Mesendoderm (in vitro differentiated cells): ENCODE data around the gene NPL.

ENCODE experiments used
- DNase-seq: peaks from one replicate; pipeline ENCODE4 v3.0.0; 2013
- H2AK5ac ChIP-seq: 2 replicates; pipeline ENCODE4 v1.6.1; 2013; ENCODE audit warnings: low read length, inconsistent platforms
- H2BK120ac ChIP-seq: 2 replicates; pipeline ENCODE4 v1.6.1; 2013; ENCODE audit warnings: low read depth, mild to moderate bottlenecking, low read length, moderate library complexity, mixed read lengths
- H2BK15ac ChIP-seq: replicated peaks from 2 replicates; pipeline ENCODE4 v1.6.1; 2013; ENCODE audit warnings: low read depth, mild to moderate bottlenecking, moderate library complexity
- H2BK5ac ChIP-seq: 2 replicates; pipeline ENCODE4 v1.6.1; 2013; ENCODE audit warnings: low read length, inconsistent platforms
- H3K18ac ChIP-seq: 2 replicates; pipeline ENCODE4 v1.6.1; 2013; ENCODE audit warnings: mild to moderate bottlenecking, low read length, mixed read lengths
- H3K23ac ChIP-seq: one replicate; pipeline ENCODE4 v1.6.1; 2013; ENCODE audit warnings: low read length
- H3K27ac ChIP-seq: 2 replicates; pipeline ENCODE4 v1.5.1; 2013; ENCODE audit warnings: low read depth, mild to moderate bottlenecking, inconsistent platforms, low read length, moderate library complexity
- H3K27me3 ChIP-seq: 2 replicates; pipeline ENCODE4 v1.6.1; 2013; ENCODE audit warnings: low read length, control low read depth, mild to moderate bottlenecking, inconsistent platforms; ENCODE audit not compliant: insufficient read depth, poor library complexity
- H3K36me3 ChIP-seq: 2 replicates; pipeline ENCODE4 v1.6.1; 2013; ENCODE audit warnings: low read length, inconsistent platforms; ENCODE audit not compliant: control insufficient read depth, insufficient read depth
- H3K4ac ChIP-seq: one replicate; pipeline ENCODE4 v1.6.1; 2013; ENCODE audit warnings: low read depth, mild to moderate bottlenecking, low read length, moderate library complexity
- H3K4me1 ChIP-seq: 2 replicates; pipeline ENCODE4 v1.6.1; 2013; ENCODE audit warnings: low read depth, low read length, inconsistent platforms; ENCODE audit not compliant: control insufficient read depth
- H3K4me2 ChIP-seq: 2 replicates; pipeline ENCODE4 v1.6.1; 2013; ENCODE audit warnings: low read length
- H3K4me3 ChIP-seq: 2 replicates; pipeline ENCODE4 v1.5.1; 2013; ENCODE audit warnings: mild to moderate bottlenecking, low read length
- H3K56ac ChIP-seq: one replicate; pipeline ENCODE4 v1.6.1; 2013; ENCODE audit warnings: low read length
- H3K79me1 ChIP-seq: 2 replicates; pipeline ENCODE4 v1.6.1; 2013; ENCODE audit warnings: low read length, inconsistent platforms
- H3K79me2 ChIP-seq: 2 replicates; pipeline ENCODE4 v1.6.1; 2013; ENCODE audit warnings: mild to moderate bottlenecking, low read length; ENCODE audit not compliant: control insufficient read depth, insufficient read depth
- H3K9ac ChIP-seq: 2 replicates; pipeline ENCODE4 v1.6.1; 2013; ENCODE audit warnings: low read length, inconsistent platforms
- H4K5ac ChIP-seq: one replicate; pipeline ENCODE4 v1.6.1; 2013; ENCODE audit warnings: low read length
- H4K8ac ChIP-seq: one replicate; pipeline ENCODE4 v1.6.1; 2013; ENCODE audit warnings: low read depth, mild to moderate bottlenecking, control low read depth, low read length, moderate library complexity
- WGBS: extraction: QIAGEN DNeasy Blood & Tissue Kit; methylation state at CpG from one replicate; pipeline ENCODE4 v1.1.7; 2013; ENCODE audit warnings: low lambda C conversion rate, missing lambda C conversion rate; ENCODE audit not compliant: insufficient coverage; ENCODE audit errors: extremely low coverage; 5-methylcytosine and 5-hydroxymethylcytosine counted together

NPL gene

GRCh38 chr1:182754543-182755314 lies 34.8 kb upstream of the NPL start:
- H3K56ac ChIP-seq, result no peak overlapping the region
- no peak overlapping the region for H4K5ac ChIP-seq
- no peaks in the 10 kb centered on the region for H3K4me1 ChIP-seq
- H3K18ac ChIP-seq, result no peak overlapping the region
- DNase-seq, result no peak
- no peak overlapping the region for H4K8ac ChIP-seq
- no peak overlapping the region for H3K27ac ChIP-seq
- no peaks in the 10 kb centered on the region for H3K36me3 ChIP-seq
- H3K4me3 ChIP-seq, result no peak overlapping the region
- H3K27me3 ChIP-seq, result no peaks in the 10 kb centered on the region
- H3K79me2 ChIP-seq, result no peaks in the 10 kb centered on the region
- no peak overlapping the region for H2BK5ac ChIP-seq
- H3K23ac ChIP-seq, result no peak overlapping the region
- H3K4me2 ChIP-seq, result no peak overlapping the region
- no peak overlapping the region for H3K9ac ChIP-seq
- no CpG with 5 or more reads among the region's 4 CpGs for WGBS
- no peak overlapping the region for H3K4ac ChIP-seq
- H2BK15ac ChIP-seq, result no peak overlapping the region
- H2AK5ac ChIP-seq, result no peak overlapping the region
- H3K79me1 ChIP-seq, result no peaks in the 10 kb centered on the region
- H2BK120ac ChIP-seq, result no peak overlapping the region

- H3K56ac ChIP-seq, result no peak overlapping the region
Measured at GRCh38 chr1:182755632-182756031, 33.9 kb upstream of the NPL start.

GRCh38 chr1:182756423-182756822 lies 33.1 kb upstream of the NPL start:
- DNase-seq, result no peak
- Histone ChIP-seq H2BK120ac (no peak overlapping the region), H3K4me1 (no peaks in the 10 kb centered on the region), H3K36me3 (no peaks in the 10 kb centered on the region), H3K4me2 (no peak overlapping the region), H3K79me1 (no peaks in the 10 kb centered on the region), H3K4me3 (no peak overlapping the region), H3K79me2 (no peaks in the 10 kb centered on the region), H3K27me3 (no peaks in the 10 kb centered on the region), H3K9ac (no peak overlapping the region), H3K27ac (no peak overlapping the region), H3K4ac (no peak overlapping the region), H2BK5ac (no peak overlapping the region), H3K23ac (no peak overlapping the region), H2BK15ac (no peak overlapping the region), H3K56ac (no peak overlapping the region), H3K18ac (no peak overlapping the region), H2AK5ac (no peak overlapping the region), H4K8ac (no peak overlapping the region), H4K5ac (no peak overlapping the region)

More at GRCh38 chr1:182755632-182756031, 33.9 kb upstream of the NPL start:
- Histone ChIP-seq H2BK15ac (no peak overlapping the region), H3K9ac (no peak overlapping the region), H3K4me1 (no peaks in the 10 kb centered on the region), H3K18ac (no peak overlapping the region), H2AK5ac (no peak overlapping the region), H3K27me3 (no peaks in the 10 kb centered on the region), H3K27ac (no peak overlapping the region), H3K79me1 (no peaks in the 10 kb centered on the region), H3K4me3 (no peak overlapping the region), H2BK5ac (no peak overlapping the region), H3K79me2 (no peaks in the 10 kb centered on the region), H3K36me3 (no peaks in the 10 kb centered on the region), H3K4ac (no peak overlapping the region), H3K23ac (no peak overlapping the region), H4K5ac (no peak overlapping the region), H2BK120ac (no peak overlapping the region), H4K8ac (no peak overlapping the region), H3K4me2 (no peak overlapping the region)
- DNase-seq, result no peak

- peak overlapping the region; percentile 41 for H3K18ac ChIP-seq
- H3K56ac ChIP-seq, result peak overlapping the region; percentile 40
- H3K27me3 ChIP-seq, result no peaks in the 10 kb centered on the region
- no peak overlapping the region for H3K23ac ChIP-seq
- no peak overlapping the region for H4K5ac ChIP-seq
- H4K8ac ChIP-seq, result no peak overlapping the region
- no peak overlapping the region for H2AK5ac ChIP-seq
- H2BK15ac ChIP-seq, result no peak overlapping the region
- H2BK120ac ChIP-seq, result no peak overlapping the region
- no CpG with 5 or more reads among the region's 4 CpGs for WGBS
- H3K27ac ChIP-seq, result no peak overlapping the region
- H3K4me2 ChIP-seq, result no peak overlapping the region
- peak overlapping the region; percentile 13 for H2BK5ac ChIP-seq
- peak overlapping the region; percentile 55 for H3K4ac ChIP-seq
- no peaks in the 10 kb centered on the region for H3K4me1 ChIP-seq
- H3K79me1 ChIP-seq, result no peaks in the 10 kb centered on the region
- H3K79me2 ChIP-seq, result no peaks in the 10 kb centered on the region
- no peak overlapping the region for H3K4me3 ChIP-seq
- no peak for DNase-seq
- no peak overlapping the region for H3K9ac ChIP-seq
- no peaks in the 10 kb centered on the region for H3K36me3 ChIP-seq
Measured at GRCh38 chr1:182761396-182762395, 27.9 kb upstream of the NPL start.

- Histone ChIP-seq H3K9ac (no peak overlapping the region), H3K79me1 (no peaks in the 10 kb centered on the region), H3K56ac (no peak overlapping the region), H3K36me3 (no peaks in the 10 kb centered on the region), H2BK15ac (no peak overlapping the region), H3K79me2 (no peaks in the 10 kb centered on the region), H3K18ac (no peak overlapping the region), H4K5ac (no peak overlapping the region), H3K27ac (no peak overlapping the region), H3K23ac (no peak overlapping the region), H2BK5ac (no peak overlapping the region), H2BK120ac (no peak overlapping the region), H3K4me3 (no peak overlapping the region), H2AK5ac (no peak overlapping the region), H4K8ac (no peak overlapping the region), H3K27me3 (no peaks in the 10 kb centered on the region), H3K4ac (no peak overlapping the region), H3K4me1 (no peaks in the 10 kb centered on the region), H3K4me2 (no peak overlapping the region)
- no CpG with 5 or more reads among the region's 4 CpGs for WGBS
- no peak for DNase-seq
Measured at GRCh38 chr1:182762536-182762935, 27.0 kb upstream of the NPL start.
